NCI-H748 treated with DMSO at 0.1 percent for 48 hours (cell line): ENCODE data around the gene TANC1.

Source experiments
- DNase-seq: peaks from one replicate; lab custom pipeline; 2025; lab: John Stamatoyannopoulos, UW

TANC1 gene

DNA sequence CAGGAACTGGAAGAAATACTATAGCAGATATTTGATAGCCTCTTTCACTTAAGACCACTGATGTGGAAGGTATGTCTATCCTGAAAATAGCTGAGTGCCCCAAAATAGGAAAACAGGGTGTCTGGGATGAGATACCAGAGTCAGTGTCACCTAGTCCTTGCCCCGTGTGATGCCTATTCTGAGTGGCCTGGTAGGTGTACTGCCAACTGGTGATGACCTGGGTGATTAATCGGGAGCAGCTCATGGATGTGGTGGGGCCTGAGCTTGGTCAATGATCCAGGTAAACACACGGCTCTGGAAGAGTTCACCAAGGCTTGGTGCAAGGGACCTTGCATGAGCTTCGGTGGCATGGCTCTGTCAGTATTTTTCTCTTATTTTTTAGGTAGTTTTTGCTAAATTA is 95.2 kb downstream of the TANC1 start:
- no peak for DNase-seq

GRCh38 chr2:159064446-159065301 is 96.2 kb downstream of the TANC1 start:
- no peak for DNase-seq

DNA sequence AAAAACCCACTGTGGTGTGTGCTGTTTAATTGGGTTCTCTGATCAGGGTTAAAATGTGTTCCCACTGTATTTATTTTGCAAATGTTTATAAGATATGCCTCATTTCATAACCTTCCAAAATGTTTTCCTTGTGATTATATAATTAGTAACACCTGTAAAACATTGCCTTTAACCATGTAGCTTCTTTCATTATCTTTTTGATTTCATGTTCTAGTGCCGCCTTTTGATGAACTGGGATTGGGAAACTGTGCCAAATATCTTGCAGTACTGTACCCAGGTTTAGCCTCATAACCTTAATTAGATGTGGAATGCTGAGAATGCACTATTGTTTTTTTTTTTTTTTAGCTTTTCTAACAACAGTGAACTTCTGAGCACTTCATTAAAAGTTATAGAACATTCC is 96.9 kb downstream of the TANC1 start:
- DNase-seq: no peak

- DNase-seq: no peak
These were observed 97.5 kb downstream of the TANC1 start for GRCh38 chr2:159065891-159066290.

- DNase-seq: no peak
These were observed 98.2 kb downstream of the TANC1 start for GRCh38 chr2:159066541-159067156.

GRCh38 chr2:159067971-159068370 is 99.5 kb downstream of the TANC1 start:
- DNase-seq: no peak

DNA sequence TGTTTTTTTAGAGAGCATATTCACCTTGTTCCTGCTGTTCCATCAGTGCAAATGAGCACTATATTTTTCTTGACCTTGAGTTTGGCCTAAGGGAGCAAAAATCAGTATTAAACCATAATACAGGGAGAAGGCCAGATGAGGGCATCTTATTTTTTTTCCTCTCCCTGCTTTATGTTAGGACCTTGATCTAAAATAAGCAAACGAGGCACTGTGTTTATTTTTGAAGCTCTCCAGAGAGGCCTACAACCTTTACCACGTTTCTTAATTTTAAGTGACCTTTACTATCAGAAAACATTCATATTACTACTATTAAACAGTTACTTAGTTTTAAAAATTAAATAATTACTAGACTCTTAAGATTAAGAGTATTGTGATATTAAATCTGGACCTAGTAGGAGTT is 100.8 kb downstream of the TANC1 start:
- no peak for DNase-seq

DNA sequence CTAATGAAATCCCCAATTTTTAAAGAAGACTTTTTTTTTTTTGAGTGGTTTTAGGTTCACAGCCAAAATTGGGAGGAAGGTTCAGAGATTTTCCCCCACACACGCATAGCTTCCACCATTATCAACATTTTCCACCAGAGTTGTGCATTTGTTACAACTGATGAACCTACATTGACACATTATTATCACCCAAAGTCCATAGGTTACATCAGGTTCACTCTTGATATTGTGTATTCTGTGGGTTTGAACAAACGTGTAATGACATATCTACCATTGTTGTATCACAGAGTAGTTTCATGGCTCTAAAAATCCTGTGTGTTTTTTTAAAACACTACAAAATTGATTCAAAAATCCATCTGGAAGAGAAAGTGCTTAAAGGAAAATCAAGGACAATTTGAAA is 101.8 kb downstream of the TANC1 start:
- no peak for DNase-seq

GRCh38 chr2:159071190-159071915 is 102.9 kb downstream of the TANC1 start:
- DNase-seq: no peak

GRCh38 chr2:159072795-159073194 is 104.4 kb downstream of the TANC1 start:
- no peak for DNase-seq

GRCh38 chr2:159073256-159073655 is 104.8 kb downstream of the TANC1 start:
- no peak for DNase-seq

DNA sequence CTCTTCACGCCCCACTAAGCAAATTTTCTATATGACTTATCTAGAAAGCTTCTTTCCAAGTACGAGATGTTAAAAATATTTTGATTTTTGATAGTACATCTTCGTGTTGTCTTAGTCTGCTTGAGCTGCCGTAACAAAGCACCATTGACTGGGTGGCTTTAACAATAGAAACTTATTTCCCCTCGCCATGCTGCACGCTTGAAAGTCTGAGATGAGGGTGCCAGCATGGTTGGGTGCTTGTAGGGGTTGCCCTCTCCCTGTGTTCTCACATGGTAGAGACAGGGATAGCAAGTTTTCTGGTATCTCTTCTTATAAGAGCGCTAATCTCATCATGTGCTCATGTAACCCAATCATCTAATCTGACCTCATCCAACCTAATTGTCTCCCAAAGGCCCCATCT is 106.2 kb downstream of the TANC1 start:
- no peak for DNase-seq

GRCh38 chr2:159075727-159076126 is 107.3 kb downstream of the TANC1 start:
- DNase-seq: no peak

DNA sequence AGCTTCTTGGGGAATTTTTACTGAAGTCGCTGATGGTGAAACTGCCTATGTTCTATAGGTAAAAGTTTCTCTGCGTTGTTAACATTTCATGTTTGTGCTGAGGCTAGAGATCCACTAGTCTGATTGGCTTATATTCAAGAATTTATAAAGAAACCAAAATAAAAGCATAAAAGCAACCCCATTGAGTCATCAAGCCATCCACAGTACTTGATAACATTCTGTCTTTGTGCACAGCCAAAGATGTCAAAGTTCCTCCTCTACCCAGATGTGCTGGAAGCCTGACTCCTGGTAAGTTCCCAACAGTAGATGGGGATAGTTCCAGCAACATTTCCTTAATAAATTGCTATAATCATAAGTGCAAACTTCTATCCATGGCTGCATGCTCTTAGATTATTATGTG is 107.8 kb downstream of the TANC1 start:
- no peak for DNase-seq

- DNase-seq: no peak
These were observed 109.4 kb downstream of the TANC1 start for GRCh38 chr2:159077869-159078268.

- DNase-seq: no peak
These were observed 110.0 kb downstream of the TANC1 start for GRCh38 chr2:159078443-159078842.

DNA sequence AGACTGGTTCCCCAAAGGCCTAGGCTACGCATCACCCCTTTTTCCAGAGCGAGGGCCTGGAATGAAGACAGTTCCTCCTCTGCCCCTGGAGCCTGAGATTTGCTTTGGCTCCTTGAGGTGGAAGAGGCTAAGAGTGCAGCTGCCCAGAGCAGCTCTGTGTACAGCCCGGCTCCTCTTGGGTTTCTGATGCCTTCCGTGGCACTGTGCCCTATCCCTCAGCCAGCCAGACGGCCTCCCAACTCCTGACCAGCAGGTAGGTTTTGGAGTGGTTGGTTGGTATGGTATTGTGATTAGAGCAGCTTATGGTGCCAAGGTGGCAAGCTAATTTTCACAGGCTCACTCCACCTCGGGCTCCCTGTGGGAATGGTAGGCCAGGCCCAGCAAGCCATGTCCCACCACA is 112.2 kb downstream of the TANC1 start:
- no peak for DNase-seq

- DNase-seq: no peak
These were observed 113.7 kb downstream of the TANC1 start for GRCh38 chr2:159082119-159082518.

DNA sequence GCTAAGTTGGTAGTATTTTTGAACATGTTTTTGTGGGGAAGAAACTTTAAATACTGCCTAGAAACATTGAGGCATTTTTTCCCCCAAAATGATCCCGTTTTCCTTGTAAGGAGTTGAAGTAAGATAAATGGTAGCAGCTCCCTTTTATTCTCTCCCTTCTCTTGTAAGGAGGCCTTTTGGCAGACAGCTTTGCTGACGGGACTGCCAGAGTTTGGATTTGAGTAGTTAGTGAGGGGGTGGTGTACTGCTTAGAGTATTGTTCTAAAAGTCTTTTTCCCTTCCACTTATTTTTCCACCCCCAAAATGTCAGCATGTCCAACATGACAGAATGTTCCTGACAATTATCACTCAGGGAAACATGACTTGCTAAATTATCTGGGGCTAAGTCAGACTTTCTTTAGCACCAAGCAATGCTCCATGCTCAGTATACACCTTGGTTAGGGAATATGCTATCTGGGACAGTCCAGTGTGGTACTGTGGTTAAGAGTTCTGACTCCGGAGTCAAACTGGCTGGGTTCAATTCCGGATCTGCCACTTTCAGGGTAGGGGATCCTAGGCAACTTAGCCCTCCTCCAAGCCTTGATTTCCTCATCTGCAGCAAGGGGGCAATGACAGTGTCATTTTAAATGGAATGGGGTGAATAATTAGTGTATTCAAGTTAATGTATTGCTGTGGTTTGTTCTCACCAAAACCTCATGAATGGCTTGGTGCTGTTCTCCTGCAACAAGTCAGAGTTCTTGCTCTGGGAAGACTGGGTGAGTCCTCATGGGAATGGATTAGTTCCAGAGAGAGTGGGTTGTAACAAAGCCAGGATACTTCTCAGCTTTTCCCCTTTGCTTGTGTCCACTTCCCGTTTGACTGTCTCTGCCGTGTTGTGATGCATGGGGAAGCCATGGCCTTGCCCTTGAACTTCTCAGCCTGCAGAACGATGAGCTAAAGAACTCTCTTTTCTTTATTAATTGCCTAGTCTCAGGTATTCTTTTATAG is 116.2 kb downstream of the TANC1 start:
- DNase-seq: no peak

GRCh38 chr2:159086342-159086741 is 117.9 kb downstream of the TANC1 start:
- DNase-seq: no peak

DNA sequence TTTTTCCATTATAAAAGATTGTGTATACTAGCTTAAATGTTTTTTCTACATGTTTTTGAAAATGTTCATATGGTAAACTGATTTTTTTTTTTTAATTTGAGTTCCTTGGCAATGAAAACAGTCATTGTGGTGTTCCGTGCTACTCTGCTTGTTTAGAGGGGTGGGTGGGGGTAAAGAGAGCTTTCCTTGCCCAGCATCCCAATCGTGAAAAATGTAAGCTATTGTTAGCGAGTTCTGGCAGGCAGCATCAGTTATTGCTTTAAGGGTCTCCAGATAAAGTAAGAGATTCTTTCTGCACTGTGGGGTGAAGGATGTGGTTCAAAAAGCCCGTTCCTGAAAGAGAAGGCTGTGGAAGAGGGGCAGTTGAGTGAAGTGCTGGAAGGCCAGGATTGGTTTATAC is 118.4 kb downstream of the TANC1 start:
- DNase-seq: no peak

- DNase-seq: no peak
These were observed 120.5 kb downstream of the TANC1 start for GRCh38 chr2:159088906-159089305.
